Right hindlimb (tissue), 1 donor: ENCODE measurements around the gene SHISA8.

ENCODE experiments used
- DNase-seq: peaks from one replicate; pipeline ENCODE4 v3.0.0-alpha.2; 2018

The SHISA8 gene

GRCh38 chr22:41933411-41934177 lies 18.7 kb upstream of the SHISA8 start:
- DNase-seq, result no peak

DNA sequence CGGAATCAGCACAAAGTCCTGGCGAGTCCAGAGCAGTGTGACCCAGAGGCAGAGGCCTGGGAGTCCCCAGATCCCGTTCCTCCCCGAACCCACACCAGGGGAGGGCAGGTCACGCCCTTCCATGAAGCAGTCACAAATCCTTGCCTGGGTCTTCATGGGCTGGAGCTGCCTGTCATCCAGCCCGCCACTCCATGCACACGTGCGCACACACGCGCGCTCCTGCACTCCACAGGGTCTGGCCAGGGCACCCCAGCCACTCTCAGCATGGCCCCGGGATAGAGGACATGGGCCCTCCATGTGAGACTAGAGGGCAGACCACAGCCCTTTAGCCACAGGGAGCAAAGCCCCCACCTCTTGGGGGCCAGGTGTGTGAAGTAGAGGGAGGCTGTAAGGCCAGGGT lies 17.5 kb upstream of the SHISA8 start:
- DNase-seq, result no peak

- no peak for DNase-seq
These were observed 16.9 kb upstream of the SHISA8 start for GRCh38 chr22:41931701-41932269.

DNA sequence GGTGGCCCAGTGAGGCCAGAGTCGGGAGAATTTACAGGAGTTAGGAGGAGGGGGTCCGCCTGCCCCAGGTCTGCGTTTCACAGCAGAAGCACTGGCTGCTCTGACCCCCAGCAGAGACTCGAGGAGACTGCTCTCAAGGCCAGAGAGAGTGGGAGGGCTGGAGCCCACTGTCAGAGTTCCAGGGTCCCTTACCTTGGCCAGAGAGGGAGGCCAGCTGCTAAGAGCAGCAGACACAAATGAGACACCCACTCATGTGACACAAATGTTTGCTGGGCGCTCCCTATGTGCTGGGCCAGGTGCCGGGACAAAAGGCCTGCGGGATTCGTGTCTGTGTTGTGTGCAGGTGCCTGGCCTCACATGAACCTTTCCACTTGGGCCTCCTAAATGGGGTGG lies 14.5 kb upstream of the SHISA8 start:
- DNase-seq, result no peak

DNA sequence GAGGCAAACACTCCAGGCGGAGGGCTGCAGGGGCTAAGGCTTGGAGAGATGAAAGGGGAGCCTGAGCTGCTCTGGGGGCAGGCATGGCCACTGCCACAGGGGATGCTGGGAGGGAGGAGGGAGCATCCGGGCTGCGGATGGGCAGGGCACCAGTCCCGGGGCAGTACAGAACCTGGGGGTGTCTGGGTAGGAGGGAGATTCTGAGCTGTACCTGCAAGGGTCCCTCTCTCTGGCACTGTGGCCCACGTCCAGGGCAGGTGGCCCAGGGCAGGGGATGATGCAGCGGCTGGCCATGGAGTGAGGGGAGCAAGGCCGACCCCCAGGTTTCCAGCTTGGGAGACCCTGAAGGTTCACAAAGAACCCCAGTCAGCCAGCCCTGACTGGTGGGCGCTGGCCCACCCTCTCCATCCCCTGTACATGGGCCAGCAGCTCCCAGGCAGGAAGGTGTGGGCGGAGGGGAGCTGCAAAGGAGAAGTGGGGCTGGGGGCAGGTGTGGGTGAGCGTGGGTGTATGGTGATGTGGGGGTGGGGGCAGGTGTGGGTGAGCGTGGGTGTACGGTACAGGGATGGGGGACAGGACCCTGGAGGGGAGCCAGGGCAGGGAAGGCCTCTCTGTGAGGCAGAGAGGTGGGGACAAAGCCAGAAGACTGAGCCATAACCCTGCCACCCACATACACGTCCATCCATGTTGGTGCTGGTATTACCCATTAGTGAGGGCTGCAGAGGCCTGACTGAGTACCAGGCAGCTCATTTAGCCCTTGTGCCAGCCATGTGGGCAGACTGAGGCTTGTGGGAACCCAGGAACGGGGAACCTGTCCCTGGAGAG lies 13.9 kb upstream of the SHISA8 start:
- DNase-seq, result no peak

DNA sequence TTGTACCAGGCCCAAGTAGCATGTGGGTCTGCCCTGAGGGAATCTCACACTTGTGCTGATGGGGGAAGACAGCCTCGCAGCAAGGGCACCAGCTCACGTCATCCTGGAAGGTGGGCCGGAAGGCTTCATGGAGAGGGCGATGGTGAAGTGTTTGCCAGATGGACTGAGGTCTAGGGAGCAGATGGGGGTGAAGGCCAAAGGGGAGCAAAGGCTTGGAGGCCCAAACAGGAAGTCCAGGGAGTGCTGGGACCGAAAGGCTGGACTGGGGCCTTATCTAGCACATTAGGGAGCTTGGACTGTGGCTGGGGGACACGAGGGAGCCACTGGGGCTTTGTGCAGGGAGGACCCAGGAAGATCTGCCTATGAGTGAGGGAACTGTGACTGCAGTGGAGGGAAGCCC lies 12.9 kb upstream of the SHISA8 start:
- no peak for DNase-seq

DNA sequence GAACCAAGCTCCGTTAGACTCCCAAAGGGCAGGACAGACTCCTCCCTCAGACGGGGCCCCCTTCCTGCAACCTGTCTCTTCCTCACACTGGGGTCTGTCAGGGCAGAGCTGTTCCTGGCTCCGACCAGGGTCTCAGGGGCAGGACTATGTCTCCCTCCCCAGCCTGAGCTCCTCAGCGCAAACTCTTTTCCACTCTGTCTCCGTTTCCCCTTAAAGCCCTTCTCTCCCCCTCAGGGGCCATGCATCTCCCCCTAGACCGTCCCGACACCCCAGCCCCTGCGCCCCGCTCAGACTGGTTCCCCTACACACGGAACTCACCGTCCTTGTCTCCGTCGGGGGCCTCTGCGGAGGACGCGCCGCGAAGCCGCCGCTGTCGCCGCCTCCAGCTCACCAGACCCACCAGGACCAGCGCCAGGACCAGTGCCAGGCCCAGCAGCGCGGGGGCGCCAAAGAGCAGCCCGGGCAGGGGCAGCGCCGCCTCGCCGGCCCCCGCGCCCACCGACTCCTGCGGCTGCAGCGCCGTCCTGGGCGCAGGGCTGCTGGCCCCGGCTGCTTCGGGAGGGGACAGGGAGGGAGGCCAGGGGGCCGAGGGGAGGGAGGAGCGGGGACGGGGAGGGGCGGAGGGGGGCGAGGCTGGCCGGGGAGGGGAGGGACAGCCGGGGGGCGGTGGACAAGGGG lies 11.0 kb upstream of the SHISA8 start:
- DNase-seq, result peak; percentile 68

- DNase-seq, result no peak
These were observed 8.9 kb upstream of the SHISA8 start for GRCh38 chr22:41923595-41924276.

DNA sequence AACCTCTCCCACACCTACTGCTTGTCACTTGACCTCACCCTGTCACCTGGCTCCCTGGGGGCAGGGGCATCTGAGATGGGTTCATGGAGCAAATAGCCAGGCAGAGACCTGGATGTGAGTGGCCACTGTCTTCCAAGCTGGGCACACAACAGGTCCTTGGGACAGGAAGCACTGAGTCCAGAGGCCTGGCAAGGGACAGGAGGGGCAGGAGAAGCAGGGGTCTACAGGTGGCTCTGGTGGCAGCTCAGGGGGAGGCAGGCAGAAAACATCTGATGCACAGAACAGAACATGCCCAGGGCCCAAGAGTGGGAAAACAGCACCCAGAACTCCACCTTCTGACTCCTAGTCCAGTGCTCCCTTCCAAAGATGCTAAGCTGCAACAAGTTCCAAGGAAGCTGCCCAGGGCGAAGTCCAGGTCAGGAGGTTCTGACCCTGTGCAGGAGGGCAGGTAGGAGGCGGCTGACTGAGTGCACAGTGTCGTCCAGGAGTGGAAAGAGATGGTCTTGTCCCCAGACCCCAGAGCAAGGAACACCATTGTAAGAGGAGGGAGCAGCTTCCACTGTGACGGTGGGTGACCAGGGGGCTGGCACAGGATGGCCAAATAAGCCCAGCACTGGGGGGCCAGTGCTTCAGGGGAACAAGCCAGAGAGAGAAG lies 8.2 kb upstream of the SHISA8 start:
- no peak for DNase-seq

DNA sequence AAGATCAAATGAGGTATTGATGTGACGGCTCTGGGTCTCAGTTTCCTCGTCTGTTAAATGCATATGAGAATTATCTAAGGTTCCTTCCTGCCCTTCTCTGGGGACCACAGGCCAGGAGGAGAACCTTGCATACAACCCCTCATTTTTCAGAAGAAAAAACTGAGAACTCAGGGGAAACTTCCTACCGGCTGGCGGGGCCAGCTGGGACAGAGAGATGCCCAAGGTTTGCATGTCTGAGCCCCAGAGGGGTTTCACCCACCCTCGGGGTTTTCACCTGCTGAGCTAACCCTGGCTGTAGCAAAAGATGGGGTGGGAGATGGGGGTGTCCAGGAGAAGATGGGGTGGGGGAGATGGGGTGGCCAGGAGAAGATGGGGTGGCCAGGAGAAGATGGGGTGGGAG lies 7.5 kb upstream of the SHISA8 start:
- DNase-seq, result no peak

- DNase-seq, result no peak
These were observed 5.5 kb upstream of the SHISA8 start for GRCh38 chr22:41920271-41920976.

DNA sequence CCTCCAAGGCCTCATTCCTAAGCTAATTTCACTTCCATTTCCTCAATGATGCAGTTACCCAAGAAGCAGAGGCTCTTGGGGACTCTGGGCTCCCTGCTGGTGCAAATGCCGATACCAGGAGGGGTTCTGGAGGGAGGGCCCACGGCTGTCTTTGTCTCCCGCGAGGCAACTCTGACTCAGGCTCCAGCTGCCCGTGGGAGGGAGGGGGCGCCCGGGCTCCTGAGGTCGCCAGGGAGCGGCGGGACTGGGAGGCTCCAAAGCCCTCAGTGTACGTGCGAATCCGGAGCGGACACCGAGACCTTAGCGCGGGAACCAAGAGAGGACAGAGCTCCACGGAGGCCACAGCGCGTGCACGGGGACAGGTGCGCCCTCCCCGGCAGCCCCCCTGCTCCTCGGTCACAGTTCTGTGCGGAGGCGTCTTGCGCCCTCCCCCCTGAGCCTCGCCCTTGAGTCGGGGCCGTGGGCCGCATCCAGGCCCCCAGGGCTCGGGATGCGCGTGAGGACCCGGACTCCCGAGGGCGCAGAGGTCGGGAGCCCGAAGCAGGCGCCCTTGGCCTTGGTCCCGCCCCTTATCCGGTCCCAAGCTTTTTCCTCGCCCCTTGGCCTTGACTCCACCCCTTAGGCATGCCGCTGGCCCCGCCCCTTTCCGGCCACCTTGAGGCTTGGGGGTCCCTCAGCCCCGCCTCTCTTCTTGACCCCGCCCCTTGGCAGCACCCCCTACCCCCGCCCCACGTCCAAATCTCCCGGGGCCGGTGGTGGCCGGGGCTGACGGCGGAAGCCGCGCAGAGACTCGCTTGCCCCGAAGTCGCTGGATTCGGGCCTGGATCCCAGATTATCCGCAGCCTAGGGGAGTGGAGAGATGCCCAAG lies 4.7 kb upstream of the SHISA8 start:
- no peak for DNase-seq

DNA sequence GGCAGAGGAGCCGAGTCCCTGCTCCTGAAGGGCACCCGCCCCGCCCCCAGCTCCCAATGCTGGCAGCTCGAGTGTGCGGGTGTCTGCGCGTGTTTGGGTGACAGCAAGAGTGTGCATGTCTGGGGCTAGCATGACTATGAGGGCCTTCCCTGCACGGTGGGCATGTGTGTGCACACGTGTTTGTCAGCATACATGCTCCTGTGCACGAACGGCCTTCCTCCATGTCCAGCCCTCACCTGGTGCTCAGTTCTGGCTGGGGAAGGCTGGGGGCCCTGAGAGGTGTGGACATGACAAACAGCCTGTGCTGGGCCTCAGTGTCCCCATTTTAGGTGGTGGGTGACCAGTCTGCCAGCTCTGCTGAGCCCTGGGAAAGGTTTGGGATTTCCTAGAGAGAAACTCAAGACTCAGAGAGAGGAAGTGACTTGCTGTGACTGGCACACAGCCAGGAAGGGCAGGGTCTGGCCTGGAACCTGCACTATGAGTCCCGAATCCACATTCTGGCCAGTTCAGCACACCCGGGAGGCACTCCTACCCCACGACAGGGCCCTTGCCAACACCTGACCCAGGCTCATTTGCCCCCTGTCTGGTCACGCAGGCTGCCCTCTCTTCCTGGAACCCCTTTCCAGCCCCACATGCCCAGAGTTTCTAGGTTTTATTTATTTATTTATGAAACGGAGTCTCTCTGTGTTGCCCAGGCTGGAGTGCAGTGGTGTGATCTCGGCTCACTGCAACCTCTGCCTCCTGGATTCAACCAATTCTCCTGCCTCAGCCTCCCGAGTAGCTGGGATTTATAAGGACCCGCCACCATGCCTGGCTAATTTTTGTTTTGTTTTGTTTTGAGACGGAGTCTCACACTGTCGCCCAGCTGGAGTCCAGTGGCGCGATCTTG lies 3.3 kb upstream of the SHISA8 start:
- peak; percentile 64 for DNase-seq

GRCh38 chr22:41917375-41917902 lies 2.6 kb upstream of the SHISA8 start:
- DNase-seq, result no peak

DNA sequence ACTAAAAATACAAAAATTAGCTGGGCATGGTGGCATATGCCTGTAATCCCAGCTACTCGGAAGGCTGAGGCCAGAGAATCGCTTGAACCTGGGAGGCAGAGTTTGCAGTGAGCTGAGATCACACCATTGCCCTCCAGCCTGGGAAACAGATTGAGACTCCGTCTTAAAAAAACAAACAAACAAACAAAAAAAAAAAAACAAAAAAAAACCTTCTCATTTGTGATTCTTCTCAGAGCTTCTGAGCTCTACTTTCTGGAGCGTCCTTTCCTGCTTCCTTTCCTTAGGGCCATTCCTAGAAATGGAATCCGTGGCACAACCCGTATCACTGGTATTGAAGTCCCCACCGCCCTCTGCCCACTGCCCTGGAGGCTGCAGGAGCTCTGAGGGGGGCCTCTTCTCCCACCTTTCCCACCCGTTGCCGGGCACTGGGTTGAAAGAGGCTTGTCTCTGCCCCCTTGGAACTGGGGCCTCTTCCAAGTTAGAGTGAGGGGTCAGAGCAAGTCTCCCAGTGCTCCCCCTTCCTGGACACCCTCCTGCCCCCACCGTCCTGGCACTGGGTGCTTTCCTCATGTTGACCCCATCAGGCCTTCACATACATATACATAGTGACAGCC lies 2.0 kb upstream of the SHISA8 start:
- no peak for DNase-seq

DNA sequence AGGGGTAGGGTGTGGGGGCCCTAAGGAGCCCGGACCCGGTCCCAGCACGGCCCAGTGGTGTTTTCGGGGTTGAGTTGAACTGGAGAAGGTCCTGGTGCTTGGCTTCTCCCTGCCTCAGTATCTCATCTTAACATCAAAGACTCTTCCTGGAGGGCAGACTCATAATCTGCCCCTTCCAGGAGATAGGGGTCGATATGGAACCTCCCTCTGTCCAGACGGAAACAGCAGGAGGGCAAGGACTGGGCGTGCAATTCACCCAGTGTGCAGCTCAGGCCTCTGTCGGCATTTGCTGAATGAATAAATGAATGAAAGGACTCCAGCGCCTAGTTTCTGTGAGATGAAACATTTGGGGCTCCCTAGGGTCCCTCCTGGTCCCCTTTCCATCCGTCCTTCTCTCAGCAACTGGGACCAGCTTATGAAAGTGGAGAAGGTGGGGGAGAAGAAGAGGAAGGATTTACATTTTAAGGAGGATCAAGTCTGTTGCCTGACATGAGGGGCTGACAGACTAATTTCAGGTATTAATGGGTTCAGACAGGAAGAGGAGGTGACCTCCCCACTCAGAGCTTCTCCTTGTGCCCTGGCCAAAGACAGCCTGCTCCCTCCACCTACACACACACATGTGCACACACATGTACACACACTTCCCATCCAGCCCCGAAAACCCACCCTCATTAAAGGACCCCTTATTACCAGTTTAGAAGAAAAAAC lies 1.1 kb upstream of the SHISA8 start:
- DNase-seq, result no peak

DNA sequence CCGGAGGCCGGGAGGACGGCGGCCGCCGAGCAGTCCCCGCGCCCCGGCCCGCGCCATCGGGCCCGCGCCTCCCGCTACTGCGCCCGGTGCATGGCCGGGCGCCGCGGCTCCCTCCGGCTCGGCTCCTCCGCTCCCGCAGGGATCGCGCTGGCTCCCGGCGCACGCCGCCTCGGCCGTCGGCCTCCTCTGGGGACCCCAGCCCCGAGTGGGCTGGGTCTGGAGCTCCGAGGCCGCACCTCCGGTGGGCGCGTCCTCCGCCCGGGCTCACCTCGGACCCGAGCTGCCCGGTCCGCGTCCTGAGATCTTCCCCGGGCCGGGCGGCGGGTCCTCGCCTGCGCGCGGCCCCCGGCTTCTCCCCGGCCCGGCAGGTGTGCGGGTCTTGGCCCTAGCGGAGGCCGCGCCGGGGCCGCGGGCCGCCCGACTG lies 251 bp downstream of the SHISA8 start:
- DNase-seq, result no peak
